ENCODE data around the gene LIPC. TPM values are rescaled to one million over a fixed set of nuclear protein-coding genes. Genes with fewer than 3 reads are reported as not detected.
A peak's percentile ranks its signal among the peaks of the same experiment; 100 is the strongest.

LIPC gene
- total RNA-seq, 1 donor from 2014 or later, result 1.0 TPM

DNA sequence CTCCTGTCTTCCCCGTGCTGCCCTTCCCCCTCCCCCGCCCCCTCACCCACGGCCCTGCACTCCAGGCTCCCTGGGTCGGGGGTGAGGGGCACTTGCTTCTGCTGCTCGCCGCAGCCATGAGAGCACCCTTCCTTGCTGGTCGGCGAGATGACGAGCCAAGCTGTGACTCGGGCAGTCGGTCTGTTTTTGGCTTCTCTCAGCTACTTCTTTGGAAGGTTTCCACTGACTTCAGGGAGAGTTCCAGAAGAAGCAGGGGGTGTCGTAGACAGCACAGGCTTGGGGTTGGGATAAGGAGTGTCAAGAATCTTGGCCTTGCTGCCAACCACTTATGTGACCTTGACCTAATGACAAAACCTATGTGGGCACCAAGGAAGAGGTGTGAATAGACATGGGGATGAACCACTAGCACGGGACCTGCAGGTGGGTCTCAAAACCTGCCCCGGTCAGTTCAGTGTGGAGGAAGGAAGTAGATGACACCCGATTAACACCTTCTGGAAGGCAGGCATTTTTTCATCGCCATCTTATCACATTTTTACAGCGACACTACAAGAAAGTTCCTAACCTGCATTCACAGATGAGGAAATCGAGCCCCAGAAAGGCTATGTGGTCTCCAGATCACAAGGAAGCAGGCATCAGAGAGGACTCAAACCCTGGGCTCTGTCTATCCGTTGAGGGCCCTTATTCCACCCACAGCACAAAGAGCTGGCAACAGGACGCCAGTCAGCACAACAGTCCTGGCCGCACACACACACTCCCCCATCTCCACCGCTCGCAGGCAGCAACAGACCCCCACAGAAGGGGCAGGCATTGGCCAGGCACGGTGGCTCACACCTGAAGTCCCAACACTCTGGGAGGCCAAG lies 120.9 kb downstream of the LIPC start:
- Histone ChIP-seq H3K36me3 (no peaks in the 10 kb centered on the region), H3K27me3 (ENCODE audit: low read depth) (no peaks in the 10 kb centered on the region), H3K9me3 (no peaks in the 10 kb centered on the region), H3K27ac (peak overlapping the region; percentile 63), H3K4me1 (peaks cover 15% of the 10 kb centered on the region), H3K4me3 (peak overlapping the region; percentile 24)
- intact Hi-C loops (cut with DNase I), result no loop called here
- ATAC-seq (peak; percentile 9 to 12), DNase-seq (no peak)
- TF ChIP-seq, protein P1, sequence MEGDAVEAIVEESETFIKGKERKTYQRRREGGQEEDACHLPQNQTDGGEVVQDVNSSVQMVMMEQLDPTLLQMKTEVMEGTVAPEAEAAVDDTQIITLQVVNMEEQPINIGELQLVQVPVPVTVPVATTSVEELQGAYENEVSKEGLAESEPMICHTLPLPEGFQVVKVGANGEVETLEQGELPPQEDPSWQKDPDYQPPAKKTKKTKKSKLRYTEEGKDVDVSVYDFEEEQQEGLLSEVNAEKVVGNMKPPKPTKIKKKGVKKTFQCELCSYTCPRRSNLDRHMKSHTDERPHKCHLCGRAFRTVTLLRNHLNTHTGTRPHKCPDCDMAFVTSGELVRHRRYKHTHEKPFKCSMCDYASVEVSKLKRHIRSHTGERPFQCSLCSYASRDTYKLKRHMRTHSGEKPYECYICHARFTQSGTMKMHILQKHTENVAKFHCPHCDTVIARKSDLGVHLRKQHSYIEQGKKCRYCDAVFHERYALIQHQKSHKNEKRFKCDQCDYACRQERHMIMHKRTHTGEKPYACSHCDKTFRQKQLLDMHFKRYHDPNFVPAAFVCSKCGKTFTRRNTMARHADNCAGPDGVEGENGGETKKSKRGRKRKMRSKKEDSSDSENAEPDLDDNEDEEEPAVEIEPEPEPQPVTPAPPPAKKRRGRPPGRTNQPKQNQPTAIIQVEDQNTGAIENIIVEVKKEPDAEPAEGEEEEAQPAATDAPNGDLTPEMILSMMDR (IDR thresholded peaks at IDR 0.05), result no peak

DNA sequence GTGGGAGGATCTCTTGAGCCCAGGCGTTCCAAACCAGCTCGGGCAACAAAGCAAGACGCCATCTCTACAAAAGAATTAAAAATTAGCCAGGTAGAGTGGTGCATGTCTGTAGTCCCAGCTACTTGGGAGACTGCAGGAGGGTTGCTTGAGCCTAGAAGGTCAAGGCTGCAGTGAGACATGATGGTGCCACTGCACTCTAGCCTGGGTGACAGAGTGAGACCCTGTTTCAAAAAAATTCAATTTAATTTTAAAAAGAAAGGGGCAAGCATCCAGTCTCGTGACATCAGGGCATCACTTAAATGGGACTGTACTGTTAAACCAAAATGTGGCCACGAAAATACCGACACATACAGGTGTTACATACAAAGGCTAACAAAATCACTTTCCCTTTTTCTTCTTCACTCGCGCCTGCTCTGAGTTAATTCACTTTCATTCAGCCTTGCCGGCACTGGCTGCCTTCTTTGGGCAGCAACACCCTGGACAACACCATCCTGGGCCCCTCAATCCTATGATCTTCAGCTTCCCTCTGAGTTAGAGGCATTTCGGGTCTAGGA lies 121.7 kb downstream of the LIPC start:
- intact Hi-C loops (cut with DNase I), result no loop called here
- DNase-seq, result no peak

DNA sequence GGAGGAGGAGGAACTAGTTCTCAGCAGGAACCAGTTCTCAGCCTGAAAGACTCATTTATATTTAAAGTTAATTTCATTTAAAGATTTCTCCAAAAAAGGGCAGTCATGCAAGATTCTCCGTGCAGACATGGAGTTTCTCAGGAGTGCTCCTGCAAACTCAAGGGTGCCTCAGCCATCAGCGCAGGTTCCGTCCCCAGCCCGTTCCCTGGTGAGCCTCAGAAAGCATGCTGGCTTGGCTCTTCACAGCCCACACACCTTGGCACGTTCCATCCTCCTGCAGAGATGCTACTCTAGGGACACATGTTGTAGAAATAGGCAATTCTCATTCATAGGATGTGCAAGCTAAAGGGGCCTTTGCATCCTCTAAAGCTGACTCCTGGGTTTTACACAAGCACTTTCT lies 123.0 kb downstream of the LIPC start:
- TF ChIP-seq, protein P1 (IDR thresholded peaks at IDR 0.05), result no peak
- intact Hi-C loops (cut with DNase I), result no loop called here
- H3K36me3 ChIP-seq, result no peaks in the 10 kb centered on the region
- ATAC-seq (no peak), DNase-seq (no peak)
- peaks cover 15% of the 10 kb centered on the region for H3K4me1 ChIP-seq
- no peak overlapping the region for H3K27ac ChIP-seq
- no peak overlapping the region for H3K4me3 ChIP-seq
- no peaks in the 10 kb centered on the region for H3K9me3 ChIP-seq
- H3K27me3 ChIP-seq (ENCODE audit: low read depth), result no peaks in the 10 kb centered on the region

More for the DNA sequence above, 121.7 kb downstream of the LIPC start:
- Histone ChIP-seq H3K4me3 (no peak overlapping the region), H3K27me3 (ENCODE audit: low read depth) (no peaks in the 10 kb centered on the region), H3K36me3 (no peaks in the 10 kb centered on the region), H3K27ac (no peak overlapping the region), H3K4me1 (peaks cover 15% of the 10 kb centered on the region), H3K9me3 (no peaks in the 10 kb centered on the region)
- TF ChIP-seq, protein P1 (IDR thresholded peaks at IDR 0.05), result no peak
- ATAC-seq, result no peak

DNA sequence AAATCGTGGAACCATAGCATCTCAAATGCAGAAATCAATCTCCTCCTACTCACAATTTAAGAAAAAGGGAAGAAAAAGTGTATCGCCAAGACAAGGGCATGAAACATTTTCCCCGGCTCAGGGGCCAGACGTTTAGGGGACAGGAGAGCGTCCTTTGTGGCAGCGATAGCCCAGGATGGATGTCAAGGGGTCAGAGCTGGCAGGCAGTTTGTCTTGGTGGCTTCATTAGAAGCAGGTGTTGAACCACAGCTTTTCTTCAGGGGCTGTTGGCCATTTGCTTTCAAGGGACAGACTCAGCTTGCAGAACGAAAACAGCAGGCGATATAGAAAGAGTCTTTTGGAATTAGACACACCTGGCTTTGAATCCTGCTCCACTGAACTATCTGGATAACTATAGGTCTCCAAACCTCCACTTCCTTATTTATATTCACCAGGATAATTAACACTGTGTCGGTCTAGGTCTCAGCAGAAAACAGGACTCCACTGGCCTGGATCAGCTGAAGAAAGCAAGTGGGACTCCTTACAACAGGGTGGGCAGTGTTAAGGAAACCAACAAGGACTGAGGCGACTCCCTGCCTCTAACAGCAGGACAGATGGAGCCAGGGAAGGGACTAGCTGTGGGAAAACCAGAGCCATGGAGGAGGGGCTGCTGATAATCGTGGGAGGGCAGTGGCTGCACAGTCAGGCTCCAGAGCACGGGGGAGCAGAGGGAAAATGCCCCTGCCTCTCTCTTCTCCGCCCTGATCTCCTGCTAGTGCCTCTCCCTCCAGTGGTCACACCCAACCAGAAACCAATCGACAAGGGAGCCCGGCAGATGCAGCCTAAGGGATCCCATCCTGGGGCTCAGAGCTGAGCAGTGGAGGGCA lies 123.6 kb downstream of the LIPC start:
- ATAC-seq (no peak), DNase-seq (no peak)
- intact Hi-C loops (cut with DNase I), result no loop called here
- no peaks in the 10 kb centered on the region for H3K36me3 ChIP-seq
- H3K27ac ChIP-seq, result no peak overlapping the region
- H3K4me3 ChIP-seq, result no peak overlapping the region
- H3K9me3 ChIP-seq, result no peaks in the 10 kb centered on the region
- peaks cover 15% of the 10 kb centered on the region for H3K4me1 ChIP-seq
- no peaks in the 10 kb centered on the region for H3K27me3 ChIP-seq (ENCODE audit: low read depth)
- TF ChIP-seq, protein P1 (IDR thresholded peaks at IDR 0.05), result no peak

DNA sequence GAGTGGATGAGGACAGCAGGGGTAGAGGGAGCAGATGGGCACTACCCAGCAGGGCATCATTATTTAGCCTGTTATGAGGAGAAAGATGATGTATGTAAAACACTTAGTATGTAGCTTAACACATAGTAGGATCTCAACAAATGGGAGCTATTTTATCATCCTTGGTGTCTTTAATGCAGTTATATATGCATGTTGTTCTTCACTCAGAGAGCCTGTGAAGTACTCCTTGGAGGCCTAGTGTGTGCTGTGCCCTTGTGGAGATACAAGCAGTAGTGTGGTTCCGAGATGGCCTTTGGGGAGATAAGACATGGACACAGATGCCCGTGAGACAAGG lies 124.2 kb downstream of the LIPC start:
- DNase-seq, result no peak

More for the DNA sequence above, 124.2 kb downstream of the LIPC start:
- intact Hi-C loops (cut with DNase I), result no loop called here
- H3K27ac ChIP-seq, result no peak overlapping the region
- no peak for ATAC-seq
- TF ChIP-seq, protein P1 (IDR thresholded peaks at IDR 0.05), result no peak
- peaks cover 14% of the 10 kb centered on the region for H3K4me1 ChIP-seq
- H3K4me3 ChIP-seq, result no peak overlapping the region
- H3K36me3 ChIP-seq, result no peaks in the 10 kb centered on the region
- H3K9me3 ChIP-seq, result no peaks in the 10 kb centered on the region
- H3K27me3 ChIP-seq (ENCODE audit: low read depth), result no peaks in the 10 kb centered on the region
